H9 (cell line): Measurements from ENCODE around the gene TRIM9. TPM values are rescaled to one million over a fixed set of nuclear protein-coding genes. Genes with fewer than 3 reads are reported as not detected.

Source experiments
- DNase-seq: peaks from one replicate; pipeline ENCODE4 v3.0.0-alpha.2; 2017
- H2AFZ ChIP-seq: one replicate; pipeline ENCODE4 v1.6.1; 2013; ENCODE audit warnings: mild to moderate bottlenecking, low read length, control low read depth, moderate library complexity
- H2AK5ac ChIP-seq: 2 replicates; pipeline ENCODE4 v1.6.1; 2013; ENCODE audit warnings: low read length, control low read depth, mixed read lengths; ENCODE audit not compliant: insufficient read length
- H2BK120ac ChIP-seq: one replicate; pipeline ENCODE4 v1.6.1; 2013; ENCODE audit warnings: low read depth, mild to moderate bottlenecking, low read length, control low read depth, inconsistent platforms; ENCODE audit not compliant: poor library complexity, severe bottlenecking
- H2BK12ac ChIP-seq: 2 replicates; pipeline ENCODE4 v1.6.1; 2013; ENCODE audit warnings: low read length, control low read depth, mixed read lengths, low read depth; ENCODE audit not compliant: insufficient read length
- H2BK15ac ChIP-seq: 2 replicates; pipeline ENCODE4 v1.6.1; 2013; ENCODE audit warnings: low read depth, low read length, control low read depth
- H2BK20ac ChIP-seq: one replicate; pipeline ENCODE4 v1.6.1; 2013; ENCODE audit warnings: low read depth, mild to moderate bottlenecking, low read length, control low read depth, inconsistent platforms; ENCODE audit not compliant: poor library complexity, severe bottlenecking
- H2BK5ac ChIP-seq: 2 replicates; pipeline ENCODE4 v1.6.1; 2013; ENCODE audit warnings: low read length, control low read depth, mixed read lengths; ENCODE audit not compliant: insufficient read length
- H3K14ac ChIP-seq: 2 replicates; pipeline ENCODE4 v1.6.1; 2013; ENCODE audit warnings: low read length, control low read depth; ENCODE audit not compliant: insufficient read depth
- H3K18ac ChIP-seq: 2 replicates; pipeline ENCODE4 v1.6.1; 2013; ENCODE audit warnings: low read depth, mild to moderate bottlenecking, mixed read lengths, low read length, control low read depth; ENCODE audit not compliant: insufficient read length
- H3K23ac ChIP-seq: 2 replicates; pipeline ENCODE4 v1.6.1; 2013; ENCODE audit warnings: low read length, control low read depth, mixed read lengths, low read depth; ENCODE audit not compliant: insufficient read length
- H3K23me2 ChIP-seq: 2 replicates; pipeline ENCODE4 v1.6.1; 2013; ENCODE audit warnings: low read depth, mild to moderate bottlenecking, mixed read lengths, low read length, control low read depth; ENCODE audit not compliant: insufficient read length, poor library complexity, severe bottlenecking
- H3K27ac ChIP-seq: 2 replicates; pipeline ENCODE4 v1.5.1; 2013; ENCODE audit warnings: low read length, control low read depth, mixed read lengths, low read depth; ENCODE audit not compliant: insufficient read length
- H3K27me3 ChIP-seq: 2 replicates; pipeline ENCODE4 v1.6.1; 2013; ENCODE audit warnings: low read length, control low read depth, inconsistent platforms; ENCODE audit not compliant: insufficient read depth
- H3K4ac ChIP-seq: 2 replicates; pipeline ENCODE4 v1.6.1; 2013; ENCODE audit warnings: low read depth, mild to moderate bottlenecking, control low read depth, inconsistent platforms, low read length, moderate library complexity
- H3K4me1 ChIP-seq: 2 replicates; pipeline ENCODE4 v1.6.1; 2013; ENCODE audit warnings: low read length, control low read depth, inconsistent platforms; ENCODE audit not compliant: insufficient read depth
- H3K4me2 ChIP-seq: 2 replicates; pipeline ENCODE4 v1.6.1; 2013; ENCODE audit warnings: low read length, control low read depth, mixed read lengths; ENCODE audit not compliant: insufficient read length, insufficient read depth
- H3K56ac ChIP-seq: 2 replicates; pipeline ENCODE4 v1.6.1; 2013; ENCODE audit warnings: low read depth, mild to moderate bottlenecking, mixed read lengths, low read length, control low read depth; ENCODE audit not compliant: insufficient read length
- H3K79me1 ChIP-seq: 2 replicates; pipeline ENCODE4 v1.6.1; 2013; ENCODE audit warnings: low read depth, mild to moderate bottlenecking, moderate library complexity, low read length, control low read depth, inconsistent platforms; ENCODE audit not compliant: insufficient read depth, poor library complexity, severe bottlenecking
- H3K79me2 ChIP-seq: 2 replicates; pipeline ENCODE4 v1.6.1; 2013; ENCODE audit warnings: low read length, control low read depth, inconsistent platforms; ENCODE audit not compliant: insufficient read depth
- H3K9ac ChIP-seq: 2 replicates; pipeline ENCODE4 v1.6.1; 2013; ENCODE audit warnings: low read length, control low read depth, mixed read lengths; ENCODE audit not compliant: insufficient read length; ENCODE audit errors: extremely low read depth
- H3K9me3 ChIP-seq: one replicate; pipeline ENCODE4 v1.6.1; 2013; ENCODE audit warnings: low read depth, low read length, inconsistent platforms; ENCODE audit not compliant: control insufficient read depth
- H3T11ph ChIP-seq: one replicate; pipeline ENCODE4 v1.6.1; 2013; ENCODE audit warnings: mild to moderate bottlenecking, low read length, control low read depth, inconsistent platforms
- H4K20me1 ChIP-seq: one replicate; pipeline ENCODE4 v1.6.1; 2013; ENCODE audit not compliant: control insufficient read depth, insufficient read length, insufficient read depth
- H4K5ac ChIP-seq: 2 replicates; pipeline ENCODE4 v1.6.1; 2013; ENCODE audit warnings: low read depth, mild to moderate bottlenecking, mixed read lengths, low read length, control low read depth; ENCODE audit not compliant: insufficient read length
- H4K8ac ChIP-seq: replicated peaks from 2 replicates; pipeline ENCODE4 v1.6.1; 2013; ENCODE audit warnings: low read length, control low read depth, mixed read lengths, low read depth; ENCODE audit not compliant: insufficient read length
- H4K91ac ChIP-seq: 2 replicates; pipeline ENCODE4 v1.6.1; 2013; ENCODE audit warnings: low read depth, mild to moderate bottlenecking, moderate library complexity, mixed read lengths, low read length, control low read depth; ENCODE audit not compliant: insufficient read length
- H3K27ac Mint-ChIP-seq, 3 experiments: 2 replicates in 2 of 3; 3 replicates in 1 of 3; pipeline ENCODE4 v1.8.0; 2020 to 2021; ENCODE audit warnings: mixed read lengths in 3 of 3, mild to moderate bottlenecking in 1 of 3, moderate library complexity in 1 of 3
- H3K27me3 Mint-ChIP-seq: 2 replicates; pipeline ENCODE4 v1.8.0; 2021; ENCODE audit warnings: low read depth, mild to moderate bottlenecking, moderate library complexity, mixed read lengths
- H3K36me3 Mint-ChIP-seq, 3 experiments: 2 replicates in 2 of 3; 3 replicates in 1 of 3; pipeline ENCODE4 v1.8.0; 2020 to 2021; ENCODE audit warnings: low read depth in 3 of 3, mixed read lengths in 3 of 3; ENCODE audit not compliant: insufficient read depth in 1 of 3
- H3K4me1 Mint-ChIP-seq, 2 experiments: 2 replicates each; pipeline ENCODE4 v1.8.0; 2020; ENCODE audit warnings: mixed read lengths in 2 of 2
- H3K4me3 Mint-ChIP-seq, 2 experiments: 2 replicates in 1 of 2; 3 replicates in 1 of 2; pipeline ENCODE4 v1.8.0; 2020 to 2021; ENCODE audit warnings: mild to moderate bottlenecking in 2 of 2, mixed read lengths in 2 of 2, moderate library complexity in 1 of 2
- H3K9me3 Mint-ChIP-seq, 2 experiments: 2 replicates in 1 of 2; 3 replicates in 1 of 2; pipeline ENCODE4 v1.8.0; 2020; ENCODE audit warnings: mild to moderate bottlenecking in 2 of 2, mixed read lengths in 2 of 2, moderate library complexity in 1 of 2
- total RNA-seq: library from RNA; stranded (reverse); gene quantifications from 2 replicates; pipeline ENCODE4 v1.2.1, GENCODE V29; 2021
- TF ChIP-seq, protein P1 (sequence below): fragments of 200-600 bp; sonication (generic); conservative IDR thresholded peaks from 3 replicates; pipeline ENCODE4 v1.8.0; 2021; ENCODE audit warnings: antibody characterized with exemption, mild to moderate bottlenecking

TRIM9 gene
- total RNA-seq, 1 experiment from 2014 or later = 0.98 TPM

DNA sequence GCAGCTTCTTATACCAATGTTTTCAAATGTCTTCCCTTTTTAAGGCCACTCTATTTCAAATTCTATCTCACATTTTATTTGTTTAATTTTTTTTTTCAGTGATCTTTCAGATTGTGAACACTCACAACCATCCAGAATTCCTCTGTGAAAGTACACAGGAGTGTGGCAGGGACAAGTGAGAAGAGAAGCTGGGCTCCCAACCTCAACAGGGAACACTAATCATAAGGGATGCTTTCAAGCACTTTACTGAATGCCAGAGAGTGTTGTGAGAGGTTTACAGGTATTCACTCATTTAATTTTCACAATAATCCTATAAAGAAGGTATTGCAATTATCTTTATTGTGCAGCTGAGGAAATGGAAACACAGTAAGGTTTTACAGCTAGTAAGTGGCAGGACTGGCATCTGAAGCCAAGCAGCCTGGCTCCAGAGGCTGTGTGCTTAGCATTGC is 90.5 kb downstream of the TRIM9 start:
- TF ChIP-seq, protein P1, sequence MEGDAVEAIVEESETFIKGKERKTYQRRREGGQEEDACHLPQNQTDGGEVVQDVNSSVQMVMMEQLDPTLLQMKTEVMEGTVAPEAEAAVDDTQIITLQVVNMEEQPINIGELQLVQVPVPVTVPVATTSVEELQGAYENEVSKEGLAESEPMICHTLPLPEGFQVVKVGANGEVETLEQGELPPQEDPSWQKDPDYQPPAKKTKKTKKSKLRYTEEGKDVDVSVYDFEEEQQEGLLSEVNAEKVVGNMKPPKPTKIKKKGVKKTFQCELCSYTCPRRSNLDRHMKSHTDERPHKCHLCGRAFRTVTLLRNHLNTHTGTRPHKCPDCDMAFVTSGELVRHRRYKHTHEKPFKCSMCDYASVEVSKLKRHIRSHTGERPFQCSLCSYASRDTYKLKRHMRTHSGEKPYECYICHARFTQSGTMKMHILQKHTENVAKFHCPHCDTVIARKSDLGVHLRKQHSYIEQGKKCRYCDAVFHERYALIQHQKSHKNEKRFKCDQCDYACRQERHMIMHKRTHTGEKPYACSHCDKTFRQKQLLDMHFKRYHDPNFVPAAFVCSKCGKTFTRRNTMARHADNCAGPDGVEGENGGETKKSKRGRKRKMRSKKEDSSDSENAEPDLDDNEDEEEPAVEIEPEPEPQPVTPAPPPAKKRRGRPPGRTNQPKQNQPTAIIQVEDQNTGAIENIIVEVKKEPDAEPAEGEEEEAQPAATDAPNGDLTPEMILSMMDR = no peak
- Histone ChIP-seq H3K27ac (no peak overlapping the region), H3T11ph (no peak overlapping the region), H2BK120ac (no peak overlapping the region), H4K91ac (no peak overlapping the region), H3K4me1 (no peaks in the 10 kb centered on the region), H3K4me2 (no peak overlapping the region), H3K23me2 (no peaks in the 10 kb centered on the region), H3K79me2 (no peaks in the 10 kb centered on the region), H2AK5ac (no peak overlapping the region), H3K14ac (no peak overlapping the region), H3K9ac (no peak overlapping the region), H3K4ac (no peak overlapping the region), H4K20me1 (no peaks in the 10 kb centered on the region), H3K18ac (no peak overlapping the region), H2AFZ (no peak overlapping the region), H2BK15ac (no peak overlapping the region), H4K8ac (no peak overlapping the region), H3K56ac (no peak overlapping the region), H3K9me3 (no peaks in the 10 kb centered on the region), H3K23ac (no peak overlapping the region), H3K79me1 (no peaks in the 10 kb centered on the region), H2BK12ac (no peak overlapping the region), H2BK20ac (no peak overlapping the region), H2BK5ac (no peak overlapping the region), H3K27me3 (no peaks in the 10 kb centered on the region), H4K5ac (no peak overlapping the region)
- no peak overlapping the region; a peak in 1 of 5 replicates for H3K4me3 Mint-ChIP-seq
- H3K9me3 Mint-ChIP-seq = no peaks in the 10 kb centered on the region; a peak in 1 of 5 replicates
- no peaks in the 10 kb centered on the region for H3K36me3 Mint-ChIP-seq
- H3K27ac Mint-ChIP-seq = no peak overlapping the region
- no peak for DNase-seq
- H3K27me3 Mint-ChIP-seq = no peaks in the 10 kb centered on the region
- peaks cover 3 to 4% of the 10 kb centered on the region in 2 experiments for H3K4me1 Mint-ChIP-seq
